WTC11 (cell line): ENCODE results near the gene LGALS3.

Experiments
- SP1 ChIP-seq: sonication (generic); formaldehyde crosslinking; conservative IDR thresholded peaks from 2 replicates; pipeline ENCODE4 v1.8.1; 2022; ENCODE audit warnings: missing genetic modification reagents
- ZNF138 ChIP-seq: sonication (generic); formaldehyde crosslinking; conservative IDR thresholded peaks from 2 replicates; pipeline ENCODE4 v1.8.1; 2022; ENCODE audit warnings: mild to moderate bottlenecking, moderate library complexity, missing genetic modification reagents
- TF ChIP-seq, protein P1 (sequence below): fragments of 200-600 bp; IDR thresholded peaks from 2 replicates; pipeline ENCODE4 v1.8.0; 2022; ENCODE audit warnings: antibody characterized with exemption

DNA sequence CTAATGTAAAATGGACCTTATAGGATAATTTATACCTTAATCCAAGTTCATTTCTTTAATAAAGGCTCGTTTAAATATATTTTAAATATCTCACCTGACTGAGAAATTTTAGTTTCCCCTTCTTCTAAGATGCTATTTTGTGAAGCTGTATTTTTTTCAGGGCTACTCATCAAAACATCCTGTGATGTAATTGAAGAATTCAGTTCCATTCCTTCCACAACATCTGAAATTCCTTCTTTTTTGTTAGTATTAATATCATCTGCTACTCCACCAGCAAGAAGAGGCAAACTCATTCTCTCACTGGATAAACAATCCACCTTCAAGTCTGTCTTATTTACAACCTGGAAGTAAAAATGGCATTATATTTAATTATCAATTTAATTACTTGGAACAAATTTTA, 22.5 kb downstream of the LGALS3 start:
- TF ChIP-seq ZNF138 (CRISPR knock-in tag) = no peak
- TF ChIP-seq, protein P1, sequence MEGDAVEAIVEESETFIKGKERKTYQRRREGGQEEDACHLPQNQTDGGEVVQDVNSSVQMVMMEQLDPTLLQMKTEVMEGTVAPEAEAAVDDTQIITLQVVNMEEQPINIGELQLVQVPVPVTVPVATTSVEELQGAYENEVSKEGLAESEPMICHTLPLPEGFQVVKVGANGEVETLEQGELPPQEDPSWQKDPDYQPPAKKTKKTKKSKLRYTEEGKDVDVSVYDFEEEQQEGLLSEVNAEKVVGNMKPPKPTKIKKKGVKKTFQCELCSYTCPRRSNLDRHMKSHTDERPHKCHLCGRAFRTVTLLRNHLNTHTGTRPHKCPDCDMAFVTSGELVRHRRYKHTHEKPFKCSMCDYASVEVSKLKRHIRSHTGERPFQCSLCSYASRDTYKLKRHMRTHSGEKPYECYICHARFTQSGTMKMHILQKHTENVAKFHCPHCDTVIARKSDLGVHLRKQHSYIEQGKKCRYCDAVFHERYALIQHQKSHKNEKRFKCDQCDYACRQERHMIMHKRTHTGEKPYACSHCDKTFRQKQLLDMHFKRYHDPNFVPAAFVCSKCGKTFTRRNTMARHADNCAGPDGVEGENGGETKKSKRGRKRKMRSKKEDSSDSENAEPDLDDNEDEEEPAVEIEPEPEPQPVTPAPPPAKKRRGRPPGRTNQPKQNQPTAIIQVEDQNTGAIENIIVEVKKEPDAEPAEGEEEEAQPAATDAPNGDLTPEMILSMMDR = no peak
- TF ChIP-seq SP1 (CRISPR knock-in tag) = no peak
